Liver (tissue), 9 donors: Measurements from ENCODE around the gene LRRC36. TPM values are rescaled to one million over a fixed set of nuclear protein-coding genes. Genes with fewer than 3 reads are reported as not detected.

ENCODE experiments used
- DNase-seq: peaks from one replicate; pipeline ENCODE4 v3.0.0-alpha.2; 2017; ENCODE audit warnings: low spot score
- H3K27ac ChIP-seq, 2 donors: one replicate each; pipeline ENCODE4 v1.7.0; 2013; ENCODE audit warnings: inconsistent platforms in 2 of 2, low read length in 2 of 2, control low read depth in 1 of 2, low read depth in 1 of 2, mild to moderate bottlenecking in 1 of 2
- H3K27me3 ChIP-seq, 4 donors: one replicate each; pipeline versions ENCODE4 v1.6.1 to v1.7.0; 2013; ENCODE audit warnings: low read length in 3 of 4, inconsistent platforms in 1 of 4, mild to moderate bottlenecking in 1 of 4, moderate library complexity in 1 of 4; ENCODE audit not compliant: control insufficient read depth in 4 of 4, insufficient read depth in 4 of 4
- H3K36me3 ChIP-seq, 4 donors: one replicate each; pipeline versions ENCODE4 v1.6.1 to v1.7.0; 2013; ENCODE audit warnings: low read length in 3 of 4, mild to moderate bottlenecking in 3 of 4, low read depth in 1 of 4, moderate library complexity in 1 of 4; ENCODE audit not compliant: control insufficient read depth in 4 of 4, insufficient read depth in 3 of 4
- H3K4me1 ChIP-seq, 4 donors: one replicate each; pipeline versions ENCODE4 v1.6.1 to v1.7.0; 2013; ENCODE audit warnings: low read length in 3 of 4, mild to moderate bottlenecking in 3 of 4, moderate library complexity in 1 of 4; ENCODE audit not compliant: control insufficient read depth in 4 of 4, insufficient read depth in 4 of 4
- H3K4me3 ChIP-seq, 3 donors: one replicate each; pipeline versions ENCODE4 v1.6.1 to v1.7.0; 2013; ENCODE audit warnings: low read length in 3 of 3, control low read depth in 1 of 3, low read depth in 1 of 3, mild to moderate bottlenecking in 1 of 3
- H3K9ac ChIP-seq, 2 donors: one replicate each; pipeline ENCODE4 v1.7.0; 2013; ENCODE audit warnings: low read length in 2 of 2, mild to moderate bottlenecking in 2 of 2, moderate library complexity in 2 of 2, control low read depth in 1 of 2, low read depth in 1 of 2
- H3K9me3 ChIP-seq, 4 donors: one replicate each; pipeline versions ENCODE4 v1.6.1 to v1.7.0; 2013; ENCODE audit warnings: low read length in 3 of 4; ENCODE audit not compliant: control insufficient read depth in 4 of 4
- FOXA1 ChIP-seq: IDR thresholded peaks from 2 replicates; pipeline ENCODE4 v1.6.1; 2016; ENCODE audit warnings: antibody characterized with exemption
- FOXA2 ChIP-seq: IDR thresholded peaks from 2 replicates; pipeline ENCODE4 v1.6.1; 2016; ENCODE audit warnings: antibody characterized with exemption
- HNF4G ChIP-seq: IDR thresholded peaks from 2 replicates; pipeline ENCODE4 v1.6.1; 2016; ENCODE audit warnings: antibody characterized with exemption
- RAD21 ChIP-seq, 2 donors: IDR thresholded peaks; 2 replicates each; pipeline ENCODE4 v1.6.1; 2016; ENCODE audit warnings: antibody characterized with exemption in 2 of 2, mild to moderate bottlenecking in 2 of 2
- WGBS: extraction: QIAGEN DNeasy Blood & Tissue Kit; methylation state at CpG from one replicate; pipeline ENCODE4 v1.1.7; 2013; 5-methylcytosine and 5-hydroxymethylcytosine counted together
- polyA plus RNA-seq, 2 donors: library from polyadenylated mRNA; stranded (reverse) in 1 of 2; unstranded in 1 of 2; fragments of 200-250 nt in 1 of 2; fragments of >200 nt in 1 of 2; fragmentation: Nextera tagmentation in 1 of 2; extraction: Ambion mirVana in 1 of 2; gene quantifications; one replicate each; pipeline versions ENCODE4 v1.2.1 to v1.2.3, GENCODE V29; 2013 to 2015
- total RNA-seq, 2 donors: library from RNA; depleted of rRNA; stranded (reverse); fragments of >200 nt; gene quantifications; one replicate each; pipeline ENCODE4 v1.2.3, GENCODE V29; 2014
- TF ChIP-seq, protein P1 (sequence below): IDR thresholded peaks from 2 replicates; pipeline ENCODE4 v1.6.1; 2016; ENCODE audit warnings: antibody characterized with exemption
- TF ChIP-seq, protein P2 (sequence below): IDR thresholded peaks from 2 replicates; pipeline ENCODE4 v1.6.1; 2016; ENCODE audit warnings: antibody characterized with exemption, mild to moderate bottlenecking
- TF ChIP-seq, protein P3 (sequence below): fragments of 150-350 bp; IDR thresholded peaks from 2 replicates; pipeline ENCODE4 v1.5.1; 2017; ENCODE audit warnings: improper control_type of control experiment, low read depth, low read length; ENCODE audit not compliant: missing input control
- donor health status: healthy.
- donor health status: healthy.
- donor health status: healthy.
- donor health status: healthy.
- donor health status: healthy.

Gene LRRC36
- total and polyA plus RNA-seq, 4 donors = 0.08 TPM; not detected in 3

DNA sequence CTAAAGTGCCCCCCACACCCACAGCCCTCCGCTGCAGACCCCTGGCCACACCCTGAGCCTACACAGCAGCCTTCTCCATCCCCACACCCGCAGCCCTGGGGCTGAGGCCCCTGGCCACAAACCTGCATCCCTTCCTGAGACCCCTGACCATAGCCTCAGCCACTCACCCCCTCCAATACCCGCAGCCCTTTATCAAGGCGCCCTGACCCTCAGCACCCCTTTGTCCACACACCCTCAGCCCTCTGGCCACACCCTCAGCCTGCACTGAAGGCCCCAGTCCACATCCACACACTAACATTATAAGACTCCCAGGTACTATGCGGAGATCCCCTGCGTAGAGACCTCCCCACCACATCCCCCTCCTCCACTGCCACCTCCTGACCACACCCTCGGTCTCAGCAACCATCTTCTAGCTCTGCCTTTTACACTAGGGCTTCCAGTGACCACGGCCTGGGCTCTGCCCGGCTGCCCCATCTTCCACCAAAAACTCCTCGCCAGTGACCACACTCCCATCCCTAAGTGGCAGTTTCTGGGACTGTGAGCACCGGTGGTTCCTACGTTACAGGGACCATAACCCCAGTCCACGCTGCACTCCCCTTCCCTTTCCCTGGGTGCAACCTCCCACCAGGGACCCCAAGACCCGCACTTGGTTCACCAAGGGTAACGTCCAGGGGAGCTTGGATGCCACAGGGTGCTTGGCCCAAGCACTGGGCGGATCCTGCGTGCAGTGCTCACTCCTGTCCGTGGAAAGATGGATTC lies 65.9 kb downstream of the LRRC36 start (continued):
- TF ChIP-seq, protein P1, sequence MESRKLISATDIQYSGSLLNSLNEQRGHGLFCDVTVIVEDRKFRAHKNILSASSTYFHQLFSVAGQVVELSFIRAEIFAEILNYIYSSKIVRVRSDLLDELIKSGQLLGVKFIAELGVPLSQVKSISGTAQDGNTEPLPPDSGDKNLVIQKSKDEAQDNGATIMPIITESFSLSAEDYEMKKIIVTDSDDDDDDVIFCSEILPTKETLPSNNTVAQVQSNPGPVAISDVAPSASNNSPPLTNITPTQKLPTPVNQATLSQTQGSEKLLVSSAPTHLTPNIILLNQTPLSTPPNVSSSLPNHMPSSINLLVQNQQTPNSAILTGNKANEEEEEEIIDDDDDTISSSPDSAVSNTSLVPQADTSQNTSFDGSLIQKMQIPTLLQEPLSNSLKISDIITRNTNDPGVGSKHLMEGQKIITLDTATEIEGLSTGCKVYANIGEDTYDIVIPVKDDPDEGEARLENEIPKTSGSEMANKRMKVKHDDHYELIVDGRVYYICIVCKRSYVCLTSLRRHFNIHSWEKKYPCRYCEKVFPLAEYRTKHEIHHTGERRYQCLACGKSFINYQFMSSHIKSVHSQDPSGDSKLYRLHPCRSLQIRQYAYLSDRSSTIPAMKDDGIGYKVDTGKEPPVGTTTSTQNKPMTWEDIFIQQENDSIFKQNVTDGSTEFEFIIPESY = no peak

DNA sequence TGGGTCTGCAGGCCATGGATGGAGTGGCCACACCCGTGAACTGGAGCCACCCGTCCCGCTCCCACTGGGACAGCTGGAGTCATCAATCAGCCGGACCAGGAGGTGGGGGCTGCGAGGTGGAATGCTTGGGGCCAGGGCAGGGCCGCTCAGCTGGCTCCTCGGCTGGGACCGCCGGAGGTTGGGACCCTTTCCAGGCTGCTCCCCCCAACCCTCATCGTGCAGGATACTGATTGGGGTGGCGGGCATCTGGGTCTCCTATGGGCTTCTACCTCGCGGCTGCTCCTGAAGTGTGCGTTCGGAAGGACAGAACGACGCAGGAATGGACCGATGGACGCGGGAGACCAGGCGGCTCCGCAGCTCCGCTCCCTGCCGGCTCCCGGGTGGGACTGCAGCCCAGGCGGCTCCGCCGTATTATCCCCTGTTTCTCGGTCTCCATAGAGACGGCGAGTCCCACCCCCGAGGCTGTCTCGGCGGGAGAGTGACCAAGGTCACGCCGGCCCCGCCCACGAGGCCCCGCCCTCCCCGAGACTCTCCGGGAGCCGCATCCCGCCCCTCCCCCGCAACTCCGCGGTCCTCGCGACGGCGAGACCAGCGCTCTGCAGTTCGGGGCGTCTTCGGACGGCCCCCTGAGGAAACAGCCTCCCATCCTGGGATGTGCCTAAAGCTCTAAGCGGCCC lies 66.6 kb downstream of the LRRC36 start, which contains the start of gene TPPP3:
Gene TPPP3, minus strand, starts transcription at position 388 of the 677 bp plus-strand sequence. CDS start 2,387 bp downstream, outside the sequence.
- DNase-seq = peak; percentile 71
- H3K4me3 ChIP-seq = peak within 1 kb of the TSS in 1 of 3 donors; percentile 30
- H3K9ac ChIP-seq = no peak within 1 kb of the TSS
- peaks cover 3 to 21% (median 4%) of the 10 kb centered on the region in 4 donors for H3K4me1 ChIP-seq
- no peaks in the 10 kb centered on the region for H3K36me3 ChIP-seq
- H3K9me3 ChIP-seq = no peaks in the 10 kb centered on the region
- TF ChIP-seq FOXA2 (no peak), HNF4G (no peak), FOXA1 (no peak), RAD21 (IDR thresholded peaks at IDR 0.05) (peak in 1 of 2 donors; percentile 68)
- TF ChIP-seq, protein P1 = no peak
- TF ChIP-seq, protein P2, sequence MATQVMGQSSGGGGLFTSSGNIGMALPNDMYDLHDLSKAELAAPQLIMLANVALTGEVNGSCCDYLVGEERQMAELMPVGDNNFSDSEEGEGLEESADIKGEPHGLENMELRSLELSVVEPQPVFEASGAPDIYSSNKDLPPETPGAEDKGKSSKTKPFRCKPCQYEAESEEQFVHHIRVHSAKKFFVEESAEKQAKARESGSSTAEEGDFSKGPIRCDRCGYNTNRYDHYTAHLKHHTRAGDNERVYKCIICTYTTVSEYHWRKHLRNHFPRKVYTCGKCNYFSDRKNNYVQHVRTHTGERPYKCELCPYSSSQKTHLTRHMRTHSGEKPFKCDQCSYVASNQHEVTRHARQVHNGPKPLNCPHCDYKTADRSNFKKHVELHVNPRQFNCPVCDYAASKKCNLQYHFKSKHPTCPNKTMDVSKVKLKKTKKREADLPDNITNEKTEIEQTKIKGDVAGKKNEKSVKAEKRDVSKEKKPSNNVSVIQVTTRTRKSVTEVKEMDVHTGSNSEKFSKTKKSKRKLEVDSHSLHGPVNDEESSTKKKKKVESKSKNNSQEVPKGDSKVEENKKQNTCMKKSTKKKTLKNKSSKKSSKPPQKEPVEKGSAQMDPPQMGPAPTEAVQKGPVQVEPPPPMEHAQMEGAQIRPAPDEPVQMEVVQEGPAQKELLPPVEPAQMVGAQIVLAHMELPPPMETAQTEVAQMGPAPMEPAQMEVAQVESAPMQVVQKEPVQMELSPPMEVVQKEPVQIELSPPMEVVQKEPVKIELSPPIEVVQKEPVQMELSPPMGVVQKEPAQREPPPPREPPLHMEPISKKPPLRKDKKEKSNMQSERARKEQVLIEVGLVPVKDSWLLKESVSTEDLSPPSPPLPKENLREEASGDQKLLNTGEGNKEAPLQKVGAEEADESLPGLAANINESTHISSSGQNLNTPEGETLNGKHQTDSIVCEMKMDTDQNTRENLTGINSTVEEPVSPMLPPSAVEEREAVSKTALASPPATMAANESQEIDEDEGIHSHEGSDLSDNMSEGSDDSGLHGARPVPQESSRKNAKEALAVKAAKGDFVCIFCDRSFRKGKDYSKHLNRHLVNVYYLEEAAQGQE = no peak
- TF ChIP-seq, protein P3, sequence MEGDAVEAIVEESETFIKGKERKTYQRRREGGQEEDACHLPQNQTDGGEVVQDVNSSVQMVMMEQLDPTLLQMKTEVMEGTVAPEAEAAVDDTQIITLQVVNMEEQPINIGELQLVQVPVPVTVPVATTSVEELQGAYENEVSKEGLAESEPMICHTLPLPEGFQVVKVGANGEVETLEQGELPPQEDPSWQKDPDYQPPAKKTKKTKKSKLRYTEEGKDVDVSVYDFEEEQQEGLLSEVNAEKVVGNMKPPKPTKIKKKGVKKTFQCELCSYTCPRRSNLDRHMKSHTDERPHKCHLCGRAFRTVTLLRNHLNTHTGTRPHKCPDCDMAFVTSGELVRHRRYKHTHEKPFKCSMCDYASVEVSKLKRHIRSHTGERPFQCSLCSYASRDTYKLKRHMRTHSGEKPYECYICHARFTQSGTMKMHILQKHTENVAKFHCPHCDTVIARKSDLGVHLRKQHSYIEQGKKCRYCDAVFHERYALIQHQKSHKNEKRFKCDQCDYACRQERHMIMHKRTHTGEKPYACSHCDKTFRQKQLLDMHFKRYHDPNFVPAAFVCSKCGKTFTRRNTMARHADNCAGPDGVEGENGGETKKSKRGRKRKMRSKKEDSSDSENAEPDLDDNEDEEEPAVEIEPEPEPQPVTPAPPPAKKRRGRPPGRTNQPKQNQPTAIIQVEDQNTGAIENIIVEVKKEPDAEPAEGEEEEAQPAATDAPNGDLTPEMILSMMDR = peak; percentile 48
- peaks cover 0 to 3% (median 1%) of the 10 kb centered on the region in 4 donors for H3K27me3 ChIP-seq
- 7% methylated on average over 56 of the region's 56 CpGs for WGBS
- H3K27ac ChIP-seq = no peak within 1 kb of the TSS
